Measurements from ENCODE around the gene HIC1.

The HIC1 gene

GRCh38 chr17:2060681-2061440 lies 6.0 kb downstream of the HIC1 start:
- DNase-seq, result no peak

GRCh38 chr17:2061441-2061958 lies 6.6 kb downstream of the HIC1 start:
- no peak for DNase-seq

GRCh38 chr17:2062571-2063183 lies 7.8 kb downstream of the HIC1 start:
- no peak for DNase-seq

GRCh38 chr17:2063261-2064146 lies 8.6 kb downstream of the HIC1 start:
- no peak for DNase-seq

GRCh38 chr17:2064147-2064489 lies 9.2 kb downstream of the HIC1 start:
- no peak for DNase-seq

- no peak for DNase-seq
Observed at GRCh38 chr17:2064520-2064971, 9.6 kb downstream of the HIC1 start.

- DNase-seq, result peak; percentile 83
Observed at GRCh38 chr17:2064980-2065785, 10.3 kb downstream of the HIC1 start.

- no peak for DNase-seq
Observed at GRCh38 chr17:2065949-2066400, 11.1 kb downstream of the HIC1 start.

- no peak for DNase-seq
Observed at GRCh38 chr17:2067048-2067561, 12.2 kb downstream of the HIC1 start.

GRCh38 chr17:2067608-2068024 lies 12.7 kb downstream of the HIC1 start:
- DNase-seq, result no peak

GRCh38 chr17:2068031-2068518 lies 13.2 kb downstream of the HIC1 start:
- peak; percentile 92 for DNase-seq

GRCh38 chr17:2068519-2069051 lies 13.7 kb downstream of the HIC1 start:
- DNase-seq, result peak; percentile 93

- no peak for DNase-seq
Observed at GRCh38 chr17:2070241-2071023, 15.5 kb downstream of the HIC1 start.

- DNase-seq, result no peak
Observed at GRCh38 chr17:2071024-2071385, 16.1 kb downstream of the HIC1 start.

GRCh38 chr17:2071455-2072281 lies 16.8 kb downstream of the HIC1 start:
- no peak for DNase-seq

- DNase-seq, result peak; percentile 56
Observed at GRCh38 chr17:2074919-2075318, 20.0 kb downstream of the HIC1 start.

GRCh38 chr17:2075336-2076086 lies 20.6 kb downstream of the HIC1 start:
- DNase-seq, result peak; percentile 60

- DNase-seq, result no peak
Observed at GRCh38 chr17:2076087-2076984, 21.4 kb downstream of the HIC1 start.

Measured in islet precursor cell (in vitro differentiated cells).